Measurements from ENCODE around the gene SLC38A3. TPM values are rescaled to one million over a fixed set of nuclear protein-coding genes. Genes with fewer than 3 reads are reported as not detected.

The SLC38A3 gene
- total and polyA plus RNA-seq, 9 of the 15 experiments (the other 6 are each of a cell fraction or from before 2014, with no cell fraction given) = 0.09 to 0.38 (median 0.16) TPM; not detected in 6

GRCh38 chr3:50217681-50218080, 12.6 kb downstream of the SLC38A3 start (continued):
- TF ChIP-seq ZBTB40 (IDR thresholded peaks at IDR 0.05) (no peak), ZBTB40 (CRISPR knock-in tag; IDR thresholded peaks at IDR 0.05) (no peak), ZNF175 (CRISPR knock-in tag; IDR thresholded peaks at IDR 0.05; ENCODE audit: low read depth) (no peak), ESRRB (CRISPR knock-in tag; IDR thresholded peaks at IDR 0.05; ENCODE audit: borderline replicate concordance) (no peak), ZNF197 (CRISPR knock-in tag; IDR thresholded peaks at IDR 0.05; ENCODE audit: low read depth) (no peak), ZNF586 (CRISPR knock-in tag; conservative IDR thresholded peaks at IDR 0.05) (no peak), PRPF4 (IDR thresholded peaks at IDR 0.05; ENCODE audit: insufficient read depth, low read depth, low read length, poor library complexity, severe bottlenecking) (no peak), ZNF146 (CRISPR knock-in tag; IDR thresholded peaks at IDR 0.05; ENCODE audit: unreplicated experiment) (no peak), MEF2D (tag; conservative IDR thresholded peaks at IDR 0.05; ENCODE audit: low read depth) (no peak), IRF9 (tag; IDR thresholded peaks at IDR 0.05) (no peak), MCM3 (IDR thresholded peaks at IDR 0.05) (no peak), TRIM28 (IDR thresholded peaks at IDR 0.05) (no peak), ZNF3 (CRISPR knock-in tag; IDR thresholded peaks at IDR 0.05) (no peak)
- TF ChIP-seq, protein P1, sequence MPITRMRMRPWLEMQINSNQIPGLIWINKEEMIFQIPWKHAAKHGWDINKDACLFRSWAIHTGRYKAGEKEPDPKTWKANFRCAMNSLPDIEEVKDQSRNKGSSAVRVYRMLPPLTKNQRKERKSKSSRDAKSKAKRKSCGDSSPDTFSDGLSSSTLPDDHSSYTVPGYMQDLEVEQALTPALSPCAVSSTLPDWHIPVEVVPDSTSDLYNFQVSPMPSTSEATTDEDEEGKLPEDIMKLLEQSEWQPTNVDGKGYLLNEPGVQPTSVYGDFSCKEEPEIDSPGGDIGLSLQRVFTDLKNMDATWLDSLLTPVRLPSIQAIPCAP (CRISPR knock-in tag; IDR thresholded peaks at IDR 0.05; ENCODE audit: borderline replicate concordance) = no peak

All from K562 (cell line).